Fibroblast of pulmonary artery (primary cell): ENCODE data around the gene ATG4A.

Experiments
- DNase-seq: peaks from one replicate; pipeline ENCODE4 v3.0.0-alpha.2; 2010; ENCODE audit warnings: low read depth
- H3K4me3 ChIP-seq: replicated peaks from 2 replicates; pipeline ENCODE4 v1.5.1; 2011; ENCODE audit warnings: low read depth, mild to moderate bottlenecking, control low read depth, low read length, moderate library complexity
- TF ChIP-seq, protein P1 (sequence below): IDR thresholded peaks from 2 replicates; pipeline ENCODE4 v1.5.1; 2011; ENCODE audit warnings: mild to moderate bottlenecking, control low read depth, low read length, inconsistent platforms; ENCODE audit errors: missing control alignments

ATG4A gene

DNA sequence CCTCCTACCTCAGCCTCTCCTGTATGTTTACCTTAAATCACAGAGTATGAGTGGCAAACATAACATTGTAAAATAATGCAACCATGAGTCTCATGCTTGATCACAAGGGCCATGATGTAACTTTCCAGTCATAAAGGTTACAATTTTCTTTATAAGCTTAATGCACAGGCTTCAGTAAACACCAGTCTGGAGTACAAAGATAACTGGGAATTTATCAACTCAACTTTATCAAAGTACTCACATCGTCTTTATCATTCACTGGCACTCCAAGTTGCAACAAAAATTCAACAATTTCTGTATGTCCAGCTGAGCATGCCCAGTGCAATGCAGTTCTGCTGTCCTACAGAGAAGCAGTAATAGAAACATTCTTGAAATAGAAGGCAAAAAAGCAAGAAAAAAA, 3.1 kb upstream of the ATG4A start:
- DNase-seq = no peak
- TF ChIP-seq, protein P1, sequence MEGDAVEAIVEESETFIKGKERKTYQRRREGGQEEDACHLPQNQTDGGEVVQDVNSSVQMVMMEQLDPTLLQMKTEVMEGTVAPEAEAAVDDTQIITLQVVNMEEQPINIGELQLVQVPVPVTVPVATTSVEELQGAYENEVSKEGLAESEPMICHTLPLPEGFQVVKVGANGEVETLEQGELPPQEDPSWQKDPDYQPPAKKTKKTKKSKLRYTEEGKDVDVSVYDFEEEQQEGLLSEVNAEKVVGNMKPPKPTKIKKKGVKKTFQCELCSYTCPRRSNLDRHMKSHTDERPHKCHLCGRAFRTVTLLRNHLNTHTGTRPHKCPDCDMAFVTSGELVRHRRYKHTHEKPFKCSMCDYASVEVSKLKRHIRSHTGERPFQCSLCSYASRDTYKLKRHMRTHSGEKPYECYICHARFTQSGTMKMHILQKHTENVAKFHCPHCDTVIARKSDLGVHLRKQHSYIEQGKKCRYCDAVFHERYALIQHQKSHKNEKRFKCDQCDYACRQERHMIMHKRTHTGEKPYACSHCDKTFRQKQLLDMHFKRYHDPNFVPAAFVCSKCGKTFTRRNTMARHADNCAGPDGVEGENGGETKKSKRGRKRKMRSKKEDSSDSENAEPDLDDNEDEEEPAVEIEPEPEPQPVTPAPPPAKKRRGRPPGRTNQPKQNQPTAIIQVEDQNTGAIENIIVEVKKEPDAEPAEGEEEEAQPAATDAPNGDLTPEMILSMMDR = no peak
- no peak overlapping the region for H3K4me3 ChIP-seq

DNA sequence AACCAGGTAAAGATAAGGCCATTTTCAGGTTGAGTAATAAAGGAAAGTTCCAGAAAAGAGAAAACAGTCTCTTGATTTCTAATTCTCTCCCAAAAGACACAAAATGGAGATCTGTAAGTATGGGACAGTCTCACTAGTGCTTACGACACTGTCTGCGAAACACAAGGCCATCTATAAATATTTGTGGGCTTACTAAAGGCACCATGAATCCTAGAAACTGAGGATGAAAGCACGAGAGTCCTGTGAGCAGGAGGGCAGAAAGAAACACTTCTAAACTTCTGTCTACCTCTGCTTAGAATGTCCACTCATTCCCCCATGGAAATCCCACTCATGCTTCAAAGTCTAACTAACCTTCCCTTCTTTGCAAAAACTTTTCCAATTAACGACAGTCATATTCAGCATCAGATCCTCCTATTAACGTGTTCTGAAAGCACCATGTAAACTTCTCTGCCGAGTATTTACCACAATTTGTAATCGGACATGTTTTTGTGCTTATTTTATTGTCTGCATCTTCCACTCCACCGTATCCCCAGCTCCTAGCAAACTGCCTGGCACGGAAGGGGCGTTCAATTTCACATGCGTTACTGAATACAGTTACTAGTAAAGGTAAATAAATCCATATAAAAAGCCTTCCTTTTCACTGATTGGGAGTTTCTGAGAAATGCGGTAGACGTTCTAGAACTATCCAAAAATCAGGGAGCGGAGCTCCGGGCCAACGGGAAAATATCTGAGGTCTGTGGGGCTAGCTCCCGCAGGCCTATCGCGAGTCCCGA, 901 bp upstream of the ATG4A start:
- TF ChIP-seq, protein P1 = no peak
- peak; percentile 45 for DNase-seq
- peak overlapping the region; percentile 79 for H3K4me3 ChIP-seq

DNA sequence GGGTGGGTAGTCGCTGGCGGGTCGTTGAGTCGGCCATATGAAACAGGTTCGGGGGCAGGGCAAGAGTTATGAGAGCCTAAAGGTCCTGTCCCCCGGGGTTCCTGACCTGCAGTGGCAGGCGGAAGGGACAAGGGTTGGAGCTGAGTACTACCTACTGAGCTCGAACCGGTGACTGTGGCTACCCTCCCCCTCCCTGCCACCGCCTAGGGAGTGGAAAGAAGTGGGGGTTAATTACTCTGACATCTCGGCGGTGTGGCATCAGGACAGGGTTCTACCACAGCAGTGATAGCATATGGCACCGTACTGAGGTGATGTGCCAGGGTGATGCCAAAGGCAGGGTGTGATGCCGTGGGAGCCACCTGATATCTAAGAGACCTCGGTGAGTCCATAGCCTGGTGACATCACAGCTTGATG, 307 bp downstream of the ATG4A start:
- peak overlapping the region; percentile 79 for H3K4me3 ChIP-seq
- TF ChIP-seq, protein P1 = no peak
- DNase-seq = no peak

DNA sequence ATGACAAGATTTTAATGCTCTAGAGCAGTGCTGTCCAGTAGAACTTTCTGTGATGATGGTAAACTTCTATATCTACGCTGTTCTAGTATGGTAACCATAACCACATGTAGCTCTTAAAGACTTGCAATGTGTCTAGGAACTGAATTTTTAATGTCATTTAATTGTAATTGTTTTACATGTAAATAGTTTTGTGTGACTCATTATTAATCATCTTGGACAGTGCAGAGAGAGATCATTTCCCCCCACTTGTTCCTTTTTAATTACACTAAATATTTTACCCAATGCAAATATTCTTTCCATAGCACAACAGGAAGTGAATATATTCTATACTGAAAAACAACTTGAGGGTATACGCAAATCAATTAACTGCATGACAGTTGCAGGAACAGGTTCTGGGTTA, 5.8 kb downstream of the ATG4A start:
- no peak for DNase-seq
- H3K4me3 ChIP-seq = no peak overlapping the region
- TF ChIP-seq, protein P1 = no peak

DNA sequence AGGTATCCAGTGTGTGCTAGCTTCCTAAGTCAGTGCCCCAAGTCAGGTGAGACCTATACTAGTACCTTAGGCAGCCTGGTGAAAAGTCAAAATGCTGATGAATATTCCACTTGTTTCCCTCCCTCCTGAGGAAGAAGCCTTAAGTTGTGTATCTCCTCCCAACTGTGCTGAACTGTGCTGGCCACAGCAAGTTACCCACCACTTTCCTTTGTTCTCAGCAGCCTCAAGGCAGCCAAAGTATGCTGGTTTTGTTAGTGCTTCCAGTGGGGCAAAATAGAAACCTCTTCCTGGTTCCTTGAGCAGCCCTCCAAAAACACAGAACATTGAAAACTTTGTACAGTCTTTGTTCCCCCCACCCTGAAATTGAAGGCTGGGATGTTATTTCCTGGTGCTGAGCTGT, 13.9 kb downstream of the ATG4A start:
- DNase-seq = no peak
- TF ChIP-seq, protein P1 = no peak
- H3K4me3 ChIP-seq = no peak overlapping the region

DNA sequence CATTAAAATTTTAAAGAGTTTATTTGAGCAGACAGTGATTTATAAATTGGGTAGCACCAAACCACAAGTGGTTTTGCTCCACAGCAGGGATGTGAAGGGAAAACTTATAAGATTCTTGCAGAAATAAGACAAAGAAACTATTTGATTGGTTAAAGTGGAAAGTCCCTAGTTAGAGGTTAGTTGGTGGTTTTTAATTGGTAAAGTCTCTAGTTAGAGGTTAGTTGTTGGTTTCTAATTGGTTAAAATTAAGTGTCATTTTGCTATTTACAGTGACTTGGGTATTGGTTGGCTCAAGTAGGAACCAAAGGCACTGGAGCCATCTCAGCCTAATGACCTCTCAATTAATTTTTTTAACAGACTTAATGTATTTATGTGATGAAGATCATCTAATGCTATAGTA, 23.0 kb downstream of the ATG4A start:
- TF ChIP-seq, protein P1 = no peak
- no peak overlapping the region for H3K4me3 ChIP-seq
- no peak for DNase-seq

DNA sequence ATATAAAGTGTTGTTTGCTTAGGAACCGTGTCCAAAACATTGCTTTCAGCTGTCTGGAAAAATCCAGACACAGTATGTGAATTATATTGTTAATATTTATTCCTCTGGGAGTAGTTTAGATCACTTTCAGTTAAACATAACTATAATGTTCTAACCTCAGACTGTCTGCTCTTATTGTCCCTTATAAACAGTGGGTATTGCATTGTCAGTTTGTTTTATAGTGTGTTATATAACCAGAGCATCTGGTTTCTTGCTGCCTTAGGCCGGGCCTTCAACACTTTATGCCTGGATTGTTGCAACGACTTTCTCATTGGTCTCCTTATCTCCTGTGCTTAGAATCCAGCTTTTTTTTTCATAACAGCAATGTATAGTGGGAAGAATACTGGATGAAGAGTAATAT, 26.4 kb downstream of the ATG4A start:
- TF ChIP-seq, protein P1 = no peak
- no peak overlapping the region for H3K4me3 ChIP-seq
- DNase-seq = no peak
